Prostate gland (tissue), 2 donors: ENCODE measurements around the gene SUV39H1. TPM values are rescaled to one million over a fixed set of nuclear protein-coding genes. Genes with fewer than 3 reads are reported as not detected.

Experiments used
- DNase-seq: peaks from one replicate; pipeline ENCODE4 v3.0.0-alpha.2; 2019; ENCODE audit warnings: low spot score
- H3K27ac ChIP-seq, 2 donors: fragments of 200-600 bp; sonication (generic); 2 replicates each; pipeline ENCODE4 v1.5.1; 2017 to 2019
- H3K27me3 ChIP-seq: fragments of 200-600 bp; sonication (generic); replicated peaks from 2 replicates; pipeline ENCODE4 v1.5.1; 2019; ENCODE audit not compliant: insufficient read depth
- H3K36me3 ChIP-seq, 2 donors: fragments of 200-600 bp; sonication (generic); 1 replicate in 1 of 2; 2 replicates in 1 of 2; pipeline versions ENCODE4 v1.5.1 to v1.8.1; 2017 to 2019
- H3K4me1 ChIP-seq: fragments of 200-600 bp; sonication (generic); replicated peaks from 2 replicates; pipeline ENCODE4 v1.5.1; 2019
- H3K4me3 ChIP-seq, 2 donors: fragments of 200-600 bp; sonication (generic); 2 replicates each; pipeline ENCODE4 v1.5.1; 2017 to 2019
- H3K9me3 ChIP-seq: fragments of 200-600 bp; sonication (generic); 2 replicates; pipeline ENCODE4 v1.5.1; 2017
- POLR2A ChIP-seq: fragments of 450-650 bp; IDR thresholded peaks from one replicate; pipeline ENCODE4 v1.6.1; 2016; ENCODE audit warnings: antibody characterized with exemption, mild to moderate bottlenecking
- POLR2AphosphoS5 ChIP-seq: sonication (generic); formaldehyde crosslinking; IDR thresholded peaks from one replicate; pipeline ENCODE4 v1.6.1; 2017; ENCODE audit warnings: antibody characterized with exemption
- WGBS: methylation state at CpG from one replicate; pipeline ENCODE4 v1.1.5; 2018; 5-methylcytosine and 5-hydroxymethylcytosine counted together
- intact Hi-C: fragments of 100-400 bp; cut with DNase I; formaldehyde crosslinking; loops from one replicate; pipeline ENCODE4 v1.14.2; 2022
- total RNA-seq, 2 donors: library from RNA; depleted of rRNA; stranded (reverse); fragments of >200 nt; gene quantifications; one replicate each; pipeline ENCODE4 v1.1.0, GENCODE V29; 2016
- TF ChIP-seq, protein P1 (sequence below), 4 experiments: fragments of 200-600 bp in 2 of 4; fragments of 450-650 bp in 2 of 4; sonication (generic) in 2 of 4; IDR thresholded peaks; 1 replicate in 3 of 4; 2 replicates in 1 of 4; pipeline ENCODE4 v1.5.1; 2016 to 2019; ENCODE audit warnings: antibody characterized with exemption in 4 of 4, mild to moderate bottlenecking in 2 of 4, moderate library complexity in 2 of 4

The SUV39H1 gene
- total RNA-seq, 2 donors from 2014 or later: 7.4 to 9.1 TPM

DNA sequence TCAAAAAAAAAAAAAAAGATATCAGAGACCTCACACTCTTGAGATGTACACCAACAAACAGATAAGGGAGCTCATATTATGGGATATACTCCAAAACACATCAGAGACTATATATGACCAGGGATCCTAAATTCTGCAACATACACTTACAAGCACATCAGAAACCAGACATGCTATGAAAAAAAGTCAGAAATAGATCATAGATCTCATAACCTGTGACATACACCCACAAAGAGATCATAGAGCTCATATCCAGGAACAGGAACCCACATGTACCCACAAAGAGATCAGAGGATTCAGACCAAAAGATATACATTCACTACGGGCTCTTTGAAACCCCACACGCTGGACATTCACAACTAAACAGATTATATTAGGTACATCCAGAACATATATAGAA lies 30.1 kb downstream of the SUV39H1 start:
- no peak overlapping the region for H3K27ac ChIP-seq
- H3K36me3 ChIP-seq: no peaks in the 10 kb centered on the region
- intact Hi-C loops: no loop called here
- 100% methylated on average over 2 of the region's 2 CpGs for WGBS
- H3K9me3 ChIP-seq: no peaks in the 10 kb centered on the region
- no peaks in the 10 kb centered on the region for H3K27me3 ChIP-seq
- DNase-seq: no peak
- no peak for TF ChIP-seq POLR2A
- TF ChIP-seq POLR2AphosphoS5: no peak
- TF ChIP-seq, protein P1, sequence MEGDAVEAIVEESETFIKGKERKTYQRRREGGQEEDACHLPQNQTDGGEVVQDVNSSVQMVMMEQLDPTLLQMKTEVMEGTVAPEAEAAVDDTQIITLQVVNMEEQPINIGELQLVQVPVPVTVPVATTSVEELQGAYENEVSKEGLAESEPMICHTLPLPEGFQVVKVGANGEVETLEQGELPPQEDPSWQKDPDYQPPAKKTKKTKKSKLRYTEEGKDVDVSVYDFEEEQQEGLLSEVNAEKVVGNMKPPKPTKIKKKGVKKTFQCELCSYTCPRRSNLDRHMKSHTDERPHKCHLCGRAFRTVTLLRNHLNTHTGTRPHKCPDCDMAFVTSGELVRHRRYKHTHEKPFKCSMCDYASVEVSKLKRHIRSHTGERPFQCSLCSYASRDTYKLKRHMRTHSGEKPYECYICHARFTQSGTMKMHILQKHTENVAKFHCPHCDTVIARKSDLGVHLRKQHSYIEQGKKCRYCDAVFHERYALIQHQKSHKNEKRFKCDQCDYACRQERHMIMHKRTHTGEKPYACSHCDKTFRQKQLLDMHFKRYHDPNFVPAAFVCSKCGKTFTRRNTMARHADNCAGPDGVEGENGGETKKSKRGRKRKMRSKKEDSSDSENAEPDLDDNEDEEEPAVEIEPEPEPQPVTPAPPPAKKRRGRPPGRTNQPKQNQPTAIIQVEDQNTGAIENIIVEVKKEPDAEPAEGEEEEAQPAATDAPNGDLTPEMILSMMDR (IDR thresholded peaks at IDR 0.05): no peak
- no peak overlapping the region for H3K4me3 ChIP-seq
- no peaks in the 10 kb centered on the region for H3K4me1 ChIP-seq

GRCh38 chrX:48728653-48729052 lies 32.1 kb downstream of the SUV39H1 start:
- TF ChIP-seq, protein P1 (IDR thresholded peaks at IDR 0.05): no peak
- TF ChIP-seq POLR2AphosphoS5 (no peak), POLR2A (no peak)
- no peak overlapping the region for H3K4me3 ChIP-seq
- H3K36me3 ChIP-seq: no peaks in the 10 kb centered on the region
- intact Hi-C loops: no loop called here
- DNase-seq: no peak
- no peak overlapping the region for H3K27ac ChIP-seq
- H3K27me3 ChIP-seq: no peaks in the 10 kb centered on the region
- no peaks in the 10 kb centered on the region for H3K4me1 ChIP-seq
- H3K9me3 ChIP-seq: no peaks in the 10 kb centered on the region

GRCh38 chrX:48736303-48736702 lies 39.8 kb downstream of the SUV39H1 start:
- Histone ChIP-seq H3K27ac (no peak overlapping the region), H3K9me3 (no peaks in the 10 kb centered on the region), H3K4me3 (no peak overlapping the region), H3K27me3 (no peaks in the 10 kb centered on the region), H3K36me3 (no peaks in the 10 kb centered on the region), H3K4me1 (no peaks in the 10 kb centered on the region)
- DNase-seq: no peak
- WGBS: 78% methylated on average over 1 of the region's 1 CpG
- TF ChIP-seq POLR2A: no peak
- TF ChIP-seq, protein P1 (IDR thresholded peaks at IDR 0.05): no peak
- intact Hi-C loops: loop anchor here (2.0 kb wide), 2 partner anchors 40 to 64 kb away; partner anchors contain the start of gene SUV39H1

DNA sequence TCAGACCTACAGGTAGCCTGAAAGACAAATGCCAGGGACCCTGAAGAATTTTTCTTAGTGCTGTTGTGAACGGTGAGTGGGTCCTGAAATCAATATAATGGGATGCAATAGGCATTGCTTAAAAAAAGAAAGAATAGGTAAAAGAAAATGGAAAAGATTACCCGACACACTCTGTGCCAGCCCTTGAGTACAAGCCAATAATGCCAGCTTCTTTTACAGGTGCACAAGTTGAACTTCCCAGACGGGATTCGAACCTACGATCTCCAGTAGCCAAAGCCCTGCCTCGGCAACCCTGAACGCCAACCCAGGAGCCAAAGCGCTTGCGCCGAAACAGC lies 40.3 kb downstream of the SUV39H1 start:
- no peaks in the 10 kb centered on the region for H3K27me3 ChIP-seq
- no peak for TF ChIP-seq POLR2AphosphoS5
- TF ChIP-seq POLR2A: no peak
- TF ChIP-seq, protein P1 (IDR thresholded peaks at IDR 0.05): no peak
- no peaks in the 10 kb centered on the region for H3K4me1 ChIP-seq
- DNase-seq: no peak
- peak overlapping the region; percentile 41 to 47 for H3K4me3 ChIP-seq
- 4% methylated on average over 10 of the region's 10 CpGs for WGBS
- peak overlapping the region in 1 of 2 donors; percentile 84 for H3K27ac ChIP-seq
- intact Hi-C loops: loop anchor here (2.0 kb wide), 2 partner anchors 40 to 64 kb away; partner anchors contain the start of gene SUV39H1
- no peaks in the 10 kb centered on the region for H3K36me3 ChIP-seq
- H3K9me3 ChIP-seq: no peaks in the 10 kb centered on the region

GRCh38 chrX:48737213-48737938 lies 40.8 kb downstream of the SUV39H1 start:
- TF ChIP-seq, protein P1 (IDR thresholded peaks at IDR 0.05): no peak
- TF ChIP-seq POLR2AphosphoS5: peak; percentile 85
- TF ChIP-seq POLR2A: no peak
- Histone ChIP-seq H3K4me1 (no peaks in the 10 kb centered on the region), H3K9me3 (no peaks in the 10 kb centered on the region), H3K27me3 (no peaks in the 10 kb centered on the region), H3K27ac (peak overlapping the region; percentile 84 to 86), H3K36me3 (no peaks in the 10 kb centered on the region), H3K4me3 (peak overlapping the region; percentile 41 to 47)
- peak; percentile 88 for DNase-seq
- under 1% methylated on average over 26 of the region's 48 CpGs for WGBS
- intact Hi-C loops: loop anchor here (2.0 kb wide), 2 partner anchors 41 to 63 kb away; partner anchors contain the start of gene SUV39H1
